ENCODE measurements around the gene SLC38A5. TPM values are rescaled to one million over a fixed set of nuclear protein-coding genes. Genes with fewer than 3 reads are reported as not detected.

The SLC38A5 gene
- total and polyA plus RNA-seq, 2 experiments from 2014 or later: 20.7 to 47.7 TPM

- peaks cover 4% of the 10 kb centered on the region; the same call in 1 of the 3 replicates for H3K36me3 Mint-ChIP-seq (ENCODE audit: low read depth)
- H3K27ac ChIP-seq (ENCODE audit: low read depth): no peak overlapping the region
- H3K9me3 Mint-ChIP-seq: no peaks in the 10 kb centered on the region
- H3F3A ChIP-seq (replicated peaks; ENCODE audit: low read depth): no peaks in the 10 kb centered on the region
- no peaks in the 10 kb centered on the region for H3K79me2 ChIP-seq (replicated peaks; ENCODE audit: insufficient read depth)
- no peak overlapping the region for H3K4me2 ChIP-seq
- no peak overlapping the region for H3K4me3 Mint-ChIP-seq
- H3K9me2 ChIP-seq (ENCODE audit: insufficient read depth): no peaks in the 10 kb centered on the region
- no peak for ATAC-seq
- no peaks in the 10 kb centered on the region for H3K4me1 ChIP-seq (ENCODE audit: insufficient read depth)
- H3K36me3 ChIP-seq (ENCODE audit: insufficient read depth): no peaks in the 10 kb centered on the region
- no peaks in the 10 kb centered on the region for H3K27me3 ChIP-seq (ENCODE audit: insufficient read depth)
- no peak overlapping the region for H2AFZ ChIP-seq
- H3K4me1 Mint-ChIP-seq: no peaks in the 10 kb centered on the region
- H3K4me3 ChIP-seq: no peak overlapping the region
- no peaks in the 10 kb centered on the region for H4K20me1 ChIP-seq (replicated peaks; ENCODE audit: insufficient read depth)
- H3K27me3 Mint-ChIP-seq (ENCODE audit: insufficient read depth, low read depth, poor library complexity): no peaks in the 10 kb centered on the region
- no peak for DNase-seq (ENCODE audit: low spot score)
- TF ChIP-seq POLR2AphosphoS5 (IDR thresholded peaks at IDR 0.05; ENCODE audit: low read depth): no peak
- TF ChIP-seq ZNF114 (CRISPR knock-in tag; IDR thresholded peaks at IDR 0.05): no peak
- TF ChIP-seq ZNF331 (CRISPR knock-in tag; IDR thresholded peaks at IDR 0.05; ENCODE audit: low read depth): no peak
- no peak for TF ChIP-seq ETS1 (IDR thresholded peaks at IDR 0.05)
- TF ChIP-seq CTCF (conservative IDR thresholded peaks at IDR 0.05; ENCODE audit: low read depth in 2 of 2): no peak
- no peak for TF ChIP-seq NANOG (IDR thresholded peaks at IDR 0.05; ENCODE audit: borderline replicate concordance)
- no peak overlapping the region for H3K27ac Mint-ChIP-seq
Measured at GRCh38 chrX:48489296-48489695, 19.2 kb upstream of the SLC38A5 start.

- H3K79me2 ChIP-seq (replicated peaks; ENCODE audit: insufficient read depth): no peaks in the 10 kb centered on the region
- H3K27me3 ChIP-seq (ENCODE audit: insufficient read depth): no peaks in the 10 kb centered on the region
- no peak for DNase-seq (ENCODE audit: low spot score)
- Mint-ChIP-seq H3K4me1 (no peaks in the 10 kb centered on the region), H3K9me3 (no peaks in the 10 kb centered on the region), H3K4me3 (no peak overlapping the region), H3K27ac (no peak overlapping the region), H3K27me3 (ENCODE audit: insufficient read depth, low read depth, poor library complexity) (no peaks in the 10 kb centered on the region), H3K36me3 (ENCODE audit: low read depth) (peaks cover 10% of the 10 kb centered on the region; the same call in 2 of the 3 replicates)
- peaks cover 1% of the 10 kb centered on the region; the same call in 1 of the 2 replicates for H3K36me3 ChIP-seq (ENCODE audit: insufficient read depth)
- H4K20me1 ChIP-seq (replicated peaks; ENCODE audit: insufficient read depth): no peaks in the 10 kb centered on the region
- ATAC-seq: no peak
- TF ChIP-seq REST (IDR thresholded peaks at IDR 0.05; ENCODE audit: unreplicated experiment) (no peak), ZNF331 (CRISPR knock-in tag; IDR thresholded peaks at IDR 0.05; ENCODE audit: low read depth) (no peak), EZH2 (IDR thresholded peaks at IDR 0.05; ENCODE audit: low read depth, unreplicated experiment) (no peak)
- no peak overlapping the region for H3K4me2 ChIP-seq
- H2AFZ ChIP-seq: no peak overlapping the region
- no peaks in the 10 kb centered on the region for H3K9me2 ChIP-seq (ENCODE audit: insufficient read depth)
- H3K4me1 ChIP-seq (ENCODE audit: insufficient read depth): no peaks in the 10 kb centered on the region
- H3K27ac ChIP-seq (ENCODE audit: low read depth): no peak overlapping the region
- H3F3A ChIP-seq (replicated peaks; ENCODE audit: low read depth): no peaks in the 10 kb centered on the region
- no peak overlapping the region for H3K4me3 ChIP-seq
Measured at GRCh38 chrX:48488034-48488433, 18.0 kb upstream of the SLC38A5 start.
